Measurements from ENCODE around the gene DRGX. TPM values are rescaled to one million over a fixed set of nuclear protein-coding genes. Genes with fewer than 3 reads are reported as not detected.

DRGX gene
- not detected for polyA plus RNA-seq (2013, experiment 1 of 4)
- polyA plus RNA-seq (2013, experiment 2 of 4), result not detected
- polyA plus RNA-seq (2013, experiment 3 of 4), result not detected
- 0.12 TPM for polyA plus RNA-seq (2013, experiment 4 of 4)

GRCh38 chr10:49395741-49396665 is at the start of gene DRGX:
DRGX (minus strand) TSS chr10:49396089; CDS start chr10:49395440, 649 bp downstream.
- H3K27ac ChIP-seq (ENCODE audit: insufficient read depth, low read depth, low read length, poor library complexity, severe bottlenecking), result no peak within 1 kb of the TSS
- H3K4me3 ChIP-seq (ENCODE audit: insufficient read depth, low read depth, low read length), result peak within 1 kb of the TSS; percentile 19
- peaks cover 99% of the 10 kb centered on the region for H3K27me3 ChIP-seq (ENCODE audit: control insufficient read depth, insufficient read depth, low read length, poor library complexity, severe bottlenecking)
- no peaks in the 10 kb centered on the region for H3K9me3 ChIP-seq (ENCODE audit: control insufficient read depth, low read length)
- no peaks in the 10 kb centered on the region for H3K36me3 ChIP-seq (ENCODE audit: control insufficient read depth, insufficient read depth, low read length)
- peaks cover 32% of the 10 kb centered on the region for H3K4me1 ChIP-seq (ENCODE audit: control insufficient read depth, insufficient read depth, low read length)
- WGBS, 2 experiments, result 1% methylated on average over 63 of the region's 63 CpGs

GRCh38 chr10:49444349-49444748 is 48.5 kb upstream of the DRGX start:
- no peak overlapping the region for H3K27ac ChIP-seq (ENCODE audit: insufficient read depth, low read depth, low read length, poor library complexity, severe bottlenecking)
- H3K9me3 ChIP-seq (ENCODE audit: control insufficient read depth, low read length), result no peaks in the 10 kb centered on the region
- H3K27me3 ChIP-seq (ENCODE audit: control insufficient read depth, insufficient read depth, low read length, poor library complexity, severe bottlenecking), result no peaks in the 10 kb centered on the region
- no peaks in the 10 kb centered on the region for H3K36me3 ChIP-seq (ENCODE audit: control insufficient read depth, insufficient read depth, low read length)
- no peaks in the 10 kb centered on the region for H3K4me1 ChIP-seq (ENCODE audit: control insufficient read depth, insufficient read depth, low read length)
- WGBS, 2 experiments, result 93 to 97% methylated on average over 4 of the region's 4 CpGs
- H3K4me3 ChIP-seq (ENCODE audit: insufficient read depth, low read depth, low read length), result no peak overlapping the region

- Histone ChIP-seq H3K27me3 (ENCODE audit: control insufficient read depth, insufficient read depth, low read length, poor library complexity, severe bottlenecking) (no peaks in the 10 kb centered on the region), H3K9me3 (ENCODE audit: control insufficient read depth, low read length) (no peaks in the 10 kb centered on the region), H3K27ac (ENCODE audit: insufficient read depth, low read depth, low read length, poor library complexity, severe bottlenecking) (no peak overlapping the region), H3K4me3 (ENCODE audit: insufficient read depth, low read depth, low read length) (no peak overlapping the region), H3K4me1 (ENCODE audit: control insufficient read depth, insufficient read depth, low read length) (no peaks in the 10 kb centered on the region), H3K36me3 (ENCODE audit: control insufficient read depth, insufficient read depth, low read length) (no peaks in the 10 kb centered on the region)
- 95 to 97% methylated on average over 4 of the region's 4 CpGs for WGBS, 2 experiments
Observed at GRCh38 chr10:49442863-49443262, 47.0 kb upstream of the DRGX start.

GRCh38 chr10:49441488-49442476 is 45.9 kb upstream of the DRGX start:
- Histone ChIP-seq H3K27me3 (ENCODE audit: control insufficient read depth, insufficient read depth, low read length, poor library complexity, severe bottlenecking) (no peaks in the 10 kb centered on the region), H3K36me3 (ENCODE audit: control insufficient read depth, insufficient read depth, low read length) (no peaks in the 10 kb centered on the region), H3K4me1 (ENCODE audit: control insufficient read depth, insufficient read depth, low read length) (no peaks in the 10 kb centered on the region), H3K27ac (ENCODE audit: insufficient read depth, low read depth, low read length, poor library complexity, severe bottlenecking) (no peak overlapping the region), H3K9me3 (ENCODE audit: control insufficient read depth, low read length) (no peaks in the 10 kb centered on the region), H3K4me3 (ENCODE audit: insufficient read depth, low read depth, low read length) (no peak overlapping the region)
- WGBS, 2 experiments, result 92 to 95% methylated on average over 46 of the region's 46 CpGs

GRCh38 chr10:49435225-49435624 is 39.3 kb upstream of the DRGX start:
- 85 to 95% methylated on average over 2 of the region's 2 CpGs for WGBS, 2 experiments

GRCh38 chr10:49433069-49433468 is 37.2 kb upstream of the DRGX start:
- Histone ChIP-seq H3K4me3 (ENCODE audit: insufficient read depth, low read depth, low read length) (no peak overlapping the region), H3K36me3 (ENCODE audit: control insufficient read depth, insufficient read depth, low read length) (no peaks in the 10 kb centered on the region), H3K9me3 (ENCODE audit: control insufficient read depth, low read length) (no peaks in the 10 kb centered on the region), H3K4me1 (ENCODE audit: control insufficient read depth, insufficient read depth, low read length) (peaks cover 5% of the 10 kb centered on the region), H3K27ac (ENCODE audit: insufficient read depth, low read depth, low read length, poor library complexity, severe bottlenecking) (no peak overlapping the region), H3K27me3 (ENCODE audit: control insufficient read depth, insufficient read depth, low read length, poor library complexity, severe bottlenecking) (no peaks in the 10 kb centered on the region)
- 96 to 100% methylated on average over 2 of the region's 2 CpGs for WGBS, 2 experiments

More at GRCh38 chr10:49435225-49435624, 39.3 kb upstream of the DRGX start:
- no peaks in the 10 kb centered on the region for H3K27me3 ChIP-seq (ENCODE audit: control insufficient read depth, insufficient read depth, low read length, poor library complexity, severe bottlenecking)
- no peaks in the 10 kb centered on the region for H3K9me3 ChIP-seq (ENCODE audit: control insufficient read depth, low read length)
- no peaks in the 10 kb centered on the region for H3K36me3 ChIP-seq (ENCODE audit: control insufficient read depth, insufficient read depth, low read length)
- H3K4me3 ChIP-seq (ENCODE audit: insufficient read depth, low read depth, low read length), result no peak overlapping the region
- H3K27ac ChIP-seq (ENCODE audit: insufficient read depth, low read depth, low read length, poor library complexity, severe bottlenecking), result no peak overlapping the region
- no peaks in the 10 kb centered on the region for H3K4me1 ChIP-seq (ENCODE audit: control insufficient read depth, insufficient read depth, low read length)

- Histone ChIP-seq H3K9me3 (ENCODE audit: control insufficient read depth, low read length) (no peaks in the 10 kb centered on the region), H3K27me3 (ENCODE audit: control insufficient read depth, insufficient read depth, low read length, poor library complexity, severe bottlenecking) (no peaks in the 10 kb centered on the region), H3K27ac (ENCODE audit: insufficient read depth, low read depth, low read length, poor library complexity, severe bottlenecking) (no peak overlapping the region), H3K36me3 (ENCODE audit: control insufficient read depth, insufficient read depth, low read length) (no peaks in the 10 kb centered on the region), H3K4me1 (ENCODE audit: control insufficient read depth, insufficient read depth, low read length) (peaks cover 5% of the 10 kb centered on the region), H3K4me3 (ENCODE audit: insufficient read depth, low read depth, low read length) (no peak overlapping the region)
- WGBS, 2 experiments, result 94% methylated on average over 2 of the region's 2 CpGs
Observed at GRCh38 chr10:49431426-49431825, 35.5 kb upstream of the DRGX start.

GRCh38 chr10:49429458-49429857 is 33.6 kb upstream of the DRGX start:
- 68 to 70% methylated on average over 4 to 5 of the region's 5 CpGs for WGBS, 2 experiments
- no peaks in the 10 kb centered on the region for H3K9me3 ChIP-seq (ENCODE audit: control insufficient read depth, low read length)
- no peaks in the 10 kb centered on the region for H3K36me3 ChIP-seq (ENCODE audit: control insufficient read depth, insufficient read depth, low read length)
- H3K27ac ChIP-seq (ENCODE audit: insufficient read depth, low read depth, low read length, poor library complexity, severe bottlenecking), result no peak overlapping the region
- no peaks in the 10 kb centered on the region for H3K27me3 ChIP-seq (ENCODE audit: control insufficient read depth, insufficient read depth, low read length, poor library complexity, severe bottlenecking)
- peaks cover 5% of the 10 kb centered on the region for H3K4me1 ChIP-seq (ENCODE audit: control insufficient read depth, insufficient read depth, low read length)
- H3K4me3 ChIP-seq (ENCODE audit: insufficient read depth, low read depth, low read length), result no peak overlapping the region

- no peaks in the 10 kb centered on the region for H3K27me3 ChIP-seq (ENCODE audit: control insufficient read depth, insufficient read depth, low read length, poor library complexity, severe bottlenecking)
- WGBS, 2 experiments, result 89 to 95% methylated on average over 9 of the region's 9 CpGs
- H3K36me3 ChIP-seq (ENCODE audit: control insufficient read depth, insufficient read depth, low read length), result no peaks in the 10 kb centered on the region
- H3K9me3 ChIP-seq (ENCODE audit: control insufficient read depth, low read length), result no peaks in the 10 kb centered on the region
- H3K4me1 ChIP-seq (ENCODE audit: control insufficient read depth, insufficient read depth, low read length), result peaks cover 5% of the 10 kb centered on the region
- H3K27ac ChIP-seq (ENCODE audit: insufficient read depth, low read depth, low read length, poor library complexity, severe bottlenecking), result no peak overlapping the region
- no peak overlapping the region for H3K4me3 ChIP-seq (ENCODE audit: insufficient read depth, low read depth, low read length)
Observed at GRCh38 chr10:49426490-49427360, 30.8 kb upstream of the DRGX start.

Data from ectodermal cell (in vitro differentiated cells).